UCSD-AML1 (cell line): ENCODE results near the gene OR2V1.

Source experiments
- DNase-seq: peaks from one replicate; lab custom pipeline; 2025; ENCODE audit not compliant: unreplicated experiment; lab: John Stamatoyannopoulos, UW

The OR2V1 gene

DNA sequence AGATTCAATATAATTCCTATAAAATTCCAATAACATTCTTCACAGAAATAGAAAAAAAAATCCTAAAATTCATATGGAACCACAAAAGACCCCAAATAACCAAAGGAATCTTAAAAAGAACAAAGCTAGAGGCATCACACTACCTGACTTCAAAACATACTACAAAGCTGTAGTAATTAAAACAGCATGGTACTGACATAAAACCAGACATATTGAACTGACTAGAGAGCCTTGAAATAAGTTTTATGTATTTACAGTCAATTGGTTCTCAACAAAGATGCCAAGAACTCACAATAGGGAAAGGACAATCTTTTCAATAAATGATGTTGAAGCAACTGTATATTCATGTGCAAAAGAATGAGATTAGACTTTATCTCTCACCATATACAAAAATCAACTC, 54.0 kb downstream of the OR2V1 start:
- DNase-seq: no peak
